Astrocyte (in vitro differentiated cells and primary cell): Measurements from ENCODE around the gene CASTOR1. TPM values are rescaled to one million over a fixed set of nuclear protein-coding genes. Genes with fewer than 3 reads are reported as not detected.
A peak's percentile ranks its signal among the peaks of the same experiment; 100 is the strongest.

Source experiments
- DNase-seq: peaks from one replicate; pipeline ENCODE4 v3.0.0-alpha.2; 2010; ENCODE audit warnings: low read depth
- FAIRE-seq: peaks from 2 replicates; lab custom pipeline; 2011; peaks lifted over from hg19 to GRCh38; lab: Jason Lieb, UNC
- H2AFZ ChIP-seq: 2 replicates; pipeline ENCODE4 v1.6.0; 2012; ENCODE audit warnings: low read depth, low read length, inconsistent platforms
- H3K27ac ChIP-seq: 2 replicates; pipeline ENCODE4 v1.5.1; 2011; ENCODE audit warnings: low read depth, low read length, inconsistent platforms
- H3K27me3 ChIP-seq: 2 replicates; pipeline ENCODE4 v1.6.0; 2011; ENCODE audit warnings: low read length, inconsistent platforms; ENCODE audit not compliant: insufficient read depth
- H3K36me3 ChIP-seq: 2 replicates; pipeline ENCODE4 v1.5.1; 2011; ENCODE audit warnings: low read length, inconsistent platforms; ENCODE audit not compliant: insufficient read depth
- H3K4me1 ChIP-seq: 2 replicates; pipeline ENCODE4 v1.5.1; 2011; ENCODE audit warnings: low read length, inconsistent platforms; ENCODE audit not compliant: insufficient read depth
- H3K4me2 ChIP-seq: 2 replicates; pipeline ENCODE4 v1.6.0; 2012; ENCODE audit warnings: low read length, inconsistent platforms
- H3K4me3 ChIP-seq: 2 replicates; pipeline ENCODE4 v1.5.1; 2011; ENCODE audit warnings: low read depth, mild to moderate bottlenecking, low read length, inconsistent platforms; ENCODE audit not compliant: insufficient read depth
- H3K79me2 ChIP-seq: 2 replicates; pipeline ENCODE4 v1.6.0; 2012; ENCODE audit warnings: mild to moderate bottlenecking, low read length, inconsistent platforms; ENCODE audit not compliant: insufficient read depth
- H3K9ac ChIP-seq: 2 replicates; pipeline ENCODE4 v1.6.0; 2012; ENCODE audit warnings: mild to moderate bottlenecking, low read length, inconsistent platforms
- H3K9me3 ChIP-seq: 2 replicates; pipeline ENCODE4 v1.5.1; 2012; ENCODE audit warnings: low read depth, mild to moderate bottlenecking, low read length, inconsistent platforms; ENCODE audit not compliant: insufficient read depth
- H4K20me1 ChIP-seq: 2 replicates; pipeline ENCODE4 v1.6.0; 2012; ENCODE audit warnings: low read length, inconsistent platforms; ENCODE audit not compliant: insufficient read depth
- H3K27ac Mint-ChIP-seq: one replicate; pipeline ENCODE4 v1.8.0; 2021; ENCODE audit warnings: mild to moderate bottlenecking, mixed read lengths; ENCODE audit not compliant: unreplicated experiment
- H3K27me3 Mint-ChIP-seq: one replicate; pipeline ENCODE4 v1.8.0; 2021; ENCODE audit warnings: low read depth, mixed read lengths; ENCODE audit not compliant: unreplicated experiment
- H3K36me3 Mint-ChIP-seq: one replicate; pipeline ENCODE4 v1.8.0; 2021; ENCODE audit warnings: low read depth, mixed read lengths; ENCODE audit not compliant: unreplicated experiment
- H3K4me1 Mint-ChIP-seq: one replicate; pipeline ENCODE4 v1.8.0; 2021; ENCODE audit warnings: low read depth, mixed read lengths; ENCODE audit not compliant: unreplicated experiment
- H3K4me3 Mint-ChIP-seq: one replicate; pipeline ENCODE4 v1.8.0; 2021; ENCODE audit warnings: mild to moderate bottlenecking, moderate library complexity, mixed read lengths; ENCODE audit not compliant: unreplicated experiment
- H3K9me3 Mint-ChIP-seq: one replicate; pipeline ENCODE4 v1.8.0; 2021; ENCODE audit warnings: mild to moderate bottlenecking, mixed read lengths; ENCODE audit not compliant: unreplicated experiment
- CTCF ChIP-seq: IDR thresholded peaks from 2 replicates; pipeline ENCODE4 v1.5.1; 2011; ENCODE audit warnings: low read depth, mild to moderate bottlenecking, inconsistent platforms, low read length, moderate library complexity; ENCODE audit not compliant: insufficient read depth
- EZH2 ChIP-seq: IDR thresholded peaks from 2 replicates; pipeline ENCODE4 v1.6.1; 2012; ENCODE audit warnings: mild to moderate bottlenecking, low read length, inconsistent platforms; ENCODE audit not compliant: insufficient read depth
- total RNA-seq: library from RNA; stranded (reverse); gene quantifications from 2 replicates; pipeline ENCODE4 v1.2.1, GENCODE V29; 2021

The CASTOR1 gene
- total RNA-seq, 1 donor from 2014 or later: 15.2 TPM

DNA sequence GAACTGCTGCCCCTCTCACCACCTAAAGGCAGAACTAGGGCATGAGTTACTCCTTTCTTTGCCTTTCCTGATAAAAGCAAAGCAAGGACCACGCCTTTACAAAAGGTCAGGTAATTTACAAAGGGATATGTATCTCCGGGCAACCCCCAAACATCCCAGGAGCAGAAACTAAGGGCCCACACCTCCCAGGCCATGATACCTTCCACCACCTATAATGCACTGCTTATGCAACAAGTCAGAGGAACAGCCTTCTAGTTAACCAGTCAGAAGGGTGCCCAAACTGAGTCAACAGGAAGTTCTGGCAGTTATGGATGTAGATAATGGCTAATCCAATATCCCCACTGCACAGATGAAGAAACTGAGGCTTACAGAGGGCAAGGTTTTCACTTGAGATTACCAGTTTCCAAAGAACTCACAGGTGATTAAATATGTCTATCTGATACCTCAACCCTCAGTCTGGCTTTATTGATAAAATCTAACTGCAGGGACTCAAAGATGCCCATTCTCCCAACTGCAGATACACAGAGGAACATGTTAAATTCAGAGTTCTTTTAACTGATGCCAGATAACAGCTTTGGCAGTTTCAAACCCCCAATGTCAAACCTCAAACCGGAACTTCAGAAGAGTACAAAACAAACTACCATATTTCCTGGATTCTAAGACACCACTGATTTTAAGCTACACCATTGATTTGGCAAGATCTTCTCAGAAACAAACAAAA lies 16.8 kb upstream of the CASTOR1 start:
- no peak overlapping the region for H3K9ac ChIP-seq
- Mint-ChIP-seq H3K27ac (peak overlapping the region; percentile 34), H3K9me3 (peaks cover 2% of the 10 kb centered on the region), H3K27me3 (no peaks in the 10 kb centered on the region), H3K4me1 (peaks cover 55% of the 10 kb centered on the region), H3K36me3 (peaks cover 21% of the 10 kb centered on the region), H3K4me3 (peak overlapping the region; percentile 29)
- peaks cover 98% of the 10 kb centered on the region for H4K20me1 ChIP-seq
- no peak for DNase-seq
- no peak for FAIRE-seq
- no peak overlapping the region for H3K4me3 ChIP-seq
- no peak overlapping the region for H2AFZ ChIP-seq
- no peak overlapping the region for H3K27ac ChIP-seq
- H3K9me3 ChIP-seq: no peaks in the 10 kb centered on the region
- peaks cover 40% of the 10 kb centered on the region for H3K4me1 ChIP-seq
- peaks cover 4% of the 10 kb centered on the region for H3K36me3 ChIP-seq
- peaks cover 85% of the 10 kb centered on the region for H3K79me2 ChIP-seq
- no peak for TF ChIP-seq EZH2
- no peak for TF ChIP-seq CTCF
- peak overlapping the region; percentile 6 for H3K4me2 ChIP-seq
- no peaks in the 10 kb centered on the region for H3K27me3 ChIP-seq

GRCh38 chr22:30305519-30305905 lies 16.2 kb upstream of the CASTOR1 start:
- Histone ChIP-seq H3K79me2 (peaks cover 81% of the 10 kb centered on the region), H3K9ac (no peak overlapping the region), H2AFZ (no peak overlapping the region), H3K4me3 (no peak overlapping the region), H3K36me3 (peaks cover 7% of the 10 kb centered on the region), H4K20me1 (peaks cover 98% of the 10 kb centered on the region), H3K9me3 (no peaks in the 10 kb centered on the region), H3K4me1 (peaks cover 35% of the 10 kb centered on the region), H3K27ac (no peak overlapping the region), H3K4me2 (peak overlapping the region; percentile 6), H3K27me3 (no peaks in the 10 kb centered on the region)
- no peak for FAIRE-seq
- H3K9me3 Mint-ChIP-seq: peaks cover 2% of the 10 kb centered on the region
- peaks cover 25% of the 10 kb centered on the region for H3K36me3 Mint-ChIP-seq
- peaks cover 52% of the 10 kb centered on the region for H3K4me1 Mint-ChIP-seq
- peak overlapping the region; percentile 43 for H3K4me3 Mint-ChIP-seq
- no peak for TF ChIP-seq CTCF
- TF ChIP-seq EZH2: no peak
- no peaks in the 10 kb centered on the region for H3K27me3 Mint-ChIP-seq
- no peak overlapping the region for H3K27ac Mint-ChIP-seq
- no peak for DNase-seq
